HepG2 (cell line): Measurements from ENCODE around the gene RER1. TPM values are rescaled to one million over a fixed set of nuclear protein-coding genes. Genes with fewer than 3 reads are reported as not detected.

Source experiments
- HIVEP1 ChIP-seq: sonication (generic); formaldehyde crosslinking; IDR thresholded peaks from 2 replicates; pipeline ENCODE4 v1.4.0; 2020; ENCODE audit warnings: mild to moderate bottlenecking, missing genetic modification reagents
- JDP2 ChIP-seq: sonication (generic); formaldehyde crosslinking; IDR thresholded peaks from 2 replicates; pipeline ENCODE4 v1.8.1; 2022; ENCODE audit warnings: missing genetic modification reagents, borderline replicate concordance
- JUN ChIP-seq: sonication (generic); formaldehyde crosslinking; IDR thresholded peaks from 2 replicates; pipeline ENCODE4 v1.4.0; 2020; ENCODE audit warnings: mild to moderate bottlenecking, missing genetic modification reagents
- JUNB ChIP-seq: sonication (generic); formaldehyde crosslinking; IDR thresholded peaks from 2 replicates; pipeline ENCODE4 v1.8.0; 2022; ENCODE audit warnings: missing genetic modification reagents, mild to moderate bottlenecking, borderline replicate concordance
- KDM3A ChIP-seq: IDR thresholded peaks from 2 replicates; pipeline ENCODE4 v1.6.1; 2018; ENCODE audit warnings: low read depth, missing compliant biosample characterization
- NCOR1 ChIP-seq: fragments of 200-600 bp; sonication (generic); IDR thresholded peaks from 2 replicates; pipeline ENCODE4 v1.7.0; 2017; ENCODE audit warnings: antibody characterized with exemption, low read length, borderline replicate concordance
- NFRKB ChIP-seq: fragments of 450-650 bp; IDR thresholded peaks from 2 replicates; pipeline ENCODE4 v1.6.1; 2017
- PTBP1 ChIP-seq: fragments of 200-400 bp; formaldehyde crosslinking; IDR thresholded peaks from 2 replicates; pipeline ENCODE4 v1.6.1; 2018; ENCODE audit warnings: low read length, low read depth; ENCODE audit not compliant: poor library complexity, severe bottlenecking
- RAD51 ChIP-seq: fragments of 450-650 bp; IDR thresholded peaks from 2 replicates; pipeline ENCODE4 v1.6.1; 2016; ENCODE audit warnings: borderline replicate concordance
- SAFB2 ChIP-seq: sonication (generic); formaldehyde crosslinking; IDR thresholded peaks from 2 replicates; pipeline ENCODE4 v1.5.1; 2020; ENCODE audit warnings: missing genetic modification reagents, low read depth, mild to moderate bottlenecking, borderline replicate concordance
- SAP130 ChIP-seq: IDR thresholded peaks from 2 replicates; pipeline ENCODE4 v1.6.1; 2016; ENCODE audit warnings: low read depth
- TAF15 ChIP-seq: fragments of 200-400 bp; formaldehyde crosslinking; IDR thresholded peaks from one replicate; pipeline ENCODE4 v1.6.1; 2018; ENCODE audit warnings: mild to moderate bottlenecking, low read depth, low read length; ENCODE audit not compliant: poor library complexity, severe bottlenecking
- YEATS2 ChIP-seq: sonication (generic); formaldehyde crosslinking; IDR thresholded peaks from 2 replicates; pipeline ENCODE4 v1.4.0; 2020; ENCODE audit warnings: missing genetic modification reagents, borderline replicate concordance
- ZFP36L2 ChIP-seq: sonication (generic); formaldehyde crosslinking; IDR thresholded peaks from 2 replicates; pipeline ENCODE4 v1.4.0; 2020; ENCODE audit warnings: missing genetic modification reagents
- ZFP90 ChIP-seq: sonication (generic); formaldehyde crosslinking; IDR thresholded peaks from 2 replicates; pipeline ENCODE4 v1.8.0; 2022; ENCODE audit warnings: missing genetic modification reagents, mild to moderate bottlenecking, inconsistent platforms, borderline replicate concordance
- ZNF143 ChIP-seq: sonication (generic); formaldehyde crosslinking; IDR thresholded peaks from 2 replicates; pipeline ENCODE4 v1.4.0; 2020; ENCODE audit warnings: missing genetic modification reagents
- ZNF329 ChIP-seq: sonication (generic); formaldehyde crosslinking; IDR thresholded peaks from 2 replicates; pipeline ENCODE4 v1.9.0; 2021; ENCODE audit warnings: low read depth, mild to moderate bottlenecking, missing genetic modification reagents
- ZNF33A ChIP-seq: sonication (generic); formaldehyde crosslinking; IDR thresholded peaks from 2 replicates; pipeline ENCODE4 v1.5.1; 2020; ENCODE audit warnings: missing genetic modification reagents, mild to moderate bottlenecking, moderate library complexity, borderline replicate concordance
- ZNF614 ChIP-seq: IDR thresholded peaks from 2 replicates; pipeline ENCODE4 v1.6.1; 2018; ENCODE audit warnings: missing biosample characterization, missing genetic modification reagents, inconsistent platforms, borderline replicate concordance
- ZNF776 ChIP-seq: sonication (generic); formaldehyde crosslinking; IDR thresholded peaks from 2 replicates; pipeline ENCODE4 v1.4.0; 2020; ENCODE audit warnings: mild to moderate bottlenecking, missing genetic modification reagents
- ZNF777 ChIP-seq: sonication (generic); formaldehyde crosslinking; IDR thresholded peaks from 2 replicates; pipeline ENCODE4 v1.4.0; 2020; ENCODE audit warnings: missing genetic modification reagents
- ZNF839 ChIP-seq: sonication (generic); formaldehyde crosslinking; IDR thresholded peaks from 2 replicates; pipeline ENCODE4 v1.4.0; 2020; ENCODE audit warnings: missing genetic modification reagents, mild to moderate bottlenecking, borderline replicate concordance
- polyA plus RNA-seq, 8 experiments: library from polyadenylated mRNA; depleted of rRNA in 3 of 8; stranded (reverse) in 7 of 8; unstranded in 1 of 8; fragments of >200 nt; fragmentation: Illumina TruSeq in 4 of 8; extraction: Trizol in 4 of 8; gene quantifications; 2 replicates each; pipeline versions ENCODE4 v1.2.1 to v1.2.3, GENCODE V29; 2011 to 2016; ENCODE audit warnings: low read depth in 4 of 8, missing spikeins in 1 of 8, mixed read lengths in 1 of 8; ENCODE audit not compliant: insufficient read depth in 1 of 8
- total RNA-seq, 5 experiments: library from RNA; depleted of rRNA; stranded (reverse); fragments of >200 nt; fragmentation: Illumina TruSeq; extraction: Trizol; gene quantifications; 2 replicates each; pipeline ENCODE4 v1.2.3, GENCODE V29; 2016; ENCODE audit warnings: low read depth in 1 of 5
- TF ChIP-seq, protein P1 (sequence below): sonication (generic); formaldehyde crosslinking; IDR thresholded peaks from 2 replicates; pipeline ENCODE4 v1.5.0; 2020; ENCODE audit warnings: mild to moderate bottlenecking, missing genetic modification reagents
- TF ChIP-seq, protein P2 (sequence below): sonication (generic); formaldehyde crosslinking; IDR thresholded peaks from 2 replicates; pipeline ENCODE4 v1.4.0; 2020; ENCODE audit warnings: mild to moderate bottlenecking, missing genetic modification reagents
- TF ChIP-seq, protein P3 (sequence below): sonication (generic); formaldehyde crosslinking; IDR thresholded peaks from 2 replicates; pipeline ENCODE4 v1.5.0; 2020; ENCODE audit warnings: mild to moderate bottlenecking, missing genetic modification reagents, moderate library complexity

Gene RER1
- total and polyA plus RNA-seq, 2 of the 13 experiments (the other 11 are each of a cell fraction or from before 2014, with no cell fraction given) = 128 to 164 TPM

DNA sequence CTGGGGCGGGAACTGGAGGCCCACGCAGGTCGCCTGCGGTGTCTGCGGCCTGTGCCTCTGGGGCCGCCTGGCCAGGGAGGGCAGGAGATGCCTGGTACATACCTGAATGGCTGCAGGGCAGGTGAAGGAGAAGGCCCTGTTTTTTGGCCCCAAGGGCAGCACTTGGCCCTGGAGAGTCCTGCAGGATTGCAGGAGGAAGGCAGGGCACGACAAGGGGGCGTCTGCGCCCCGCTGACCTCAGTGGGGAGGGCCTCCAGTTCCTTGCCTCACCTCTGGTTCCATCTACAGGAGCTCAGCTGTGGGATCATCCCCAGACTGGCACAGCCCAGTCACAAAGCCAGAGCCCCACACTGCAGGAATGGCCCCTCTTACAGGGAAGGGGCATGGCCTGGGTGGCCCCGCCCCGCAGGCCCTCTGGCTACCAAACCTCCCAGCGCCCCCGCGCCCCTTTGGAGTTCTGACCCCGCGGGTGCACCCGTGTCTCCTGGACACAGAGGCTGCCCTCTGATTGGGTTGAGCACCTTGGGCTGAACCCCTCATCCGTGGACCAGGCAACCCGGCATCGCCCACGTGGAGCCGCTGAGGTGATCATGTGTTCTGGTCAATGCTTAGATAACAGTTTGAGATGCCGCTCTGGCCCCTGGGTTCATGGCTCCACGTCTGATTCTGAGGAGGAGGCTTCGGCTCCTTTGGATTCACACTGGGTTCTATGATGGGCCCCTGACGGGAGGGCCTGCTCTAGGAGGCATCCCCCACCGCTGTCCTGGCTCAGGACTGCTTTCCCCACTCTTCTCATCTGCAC is 22.1 kb downstream of the RER1 start (continued):
- TF ChIP-seq JUNB (CRISPR knock-in tag) (no peak), RAD51 (peak; percentile 20; the same call in 1 of the 2 replicates), ZNF776 (peak; percentile 47; the same call in 1 of the 2 replicates), PTBP1 (peak; percentile 70), KDM3A (CRISPR knock-in tag) (peak; percentile 27; the same call in 1 of the 2 replicates), JUN (no peak), NFRKB (no peak), HIVEP1 (CRISPR knock-in tag) (no peak), ZNF143 (CRISPR knock-in tag) (no peak; the same call in 1 of the 2 replicates), ZNF777 (CRISPR knock-in tag) (no peak; the same call in 1 of the 2 replicates), TAF15 (no peak), ZNF33A (no peak), ZNF329 (CRISPR knock-in tag) (peak; percentile 8; the same call in 1 of the 2 replicates), YEATS2 (CRISPR knock-in tag) (peak; percentile 16; the same call in 1 of the 2 replicates), ZNF839 (CRISPR knock-in tag) (no peak; the same call in 1 of the 2 replicates), NCOR1 (no peak), SAFB2 (CRISPR knock-in tag) (no peak), ZNF614 (CRISPR knock-in tag) (0 out of 2 replicates have a peak, but pooled peaks have one; percentile 8), JDP2 (no peak), ZFP36L2 (no peak), SAP130 (CRISPR knock-in tag) (peak; percentile 74), ZFP90 (CRISPR knock-in tag) (no peak)
- TF ChIP-seq, protein P1, sequence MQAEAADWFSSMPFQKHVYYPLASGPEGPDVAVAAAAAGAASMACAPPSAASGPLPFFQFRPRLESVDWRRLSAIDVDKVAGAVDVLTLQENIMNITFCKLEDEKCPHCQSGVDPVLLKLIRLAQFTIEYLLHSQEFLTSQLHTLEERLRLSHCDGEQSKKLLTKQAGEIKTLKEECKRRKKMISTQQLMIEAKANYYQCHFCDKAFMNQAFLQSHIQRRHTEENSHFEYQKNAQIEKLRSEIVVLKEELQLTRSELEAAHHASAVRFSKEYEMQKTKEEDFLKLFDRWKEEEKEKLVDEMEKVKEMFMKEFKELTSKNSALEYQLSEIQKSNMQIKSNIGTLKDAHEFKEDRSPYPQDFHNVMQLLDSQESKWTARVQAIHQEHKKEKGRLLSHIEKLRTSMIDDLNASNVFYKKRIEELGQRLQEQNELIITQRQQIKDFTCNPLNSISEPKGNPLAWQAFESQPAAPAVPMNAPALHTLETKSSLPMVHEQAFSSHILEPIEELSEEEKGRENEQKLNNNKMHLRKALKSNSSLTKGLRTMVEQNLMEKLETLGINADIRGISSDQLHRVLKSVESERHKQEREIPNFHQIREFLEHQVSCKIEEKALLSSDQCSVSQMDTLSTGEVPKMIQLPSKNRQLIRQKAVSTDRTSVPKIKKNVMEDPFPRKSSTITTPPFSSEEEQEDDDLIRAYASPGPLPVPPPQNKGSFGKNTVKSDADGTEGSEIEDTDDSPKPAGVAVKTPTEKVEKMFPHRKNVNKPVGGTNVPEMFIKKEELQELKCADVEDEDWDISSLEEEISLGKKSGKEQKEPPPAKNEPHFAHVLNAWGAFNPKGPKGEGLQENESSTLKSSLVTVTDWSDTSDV (CRISPR knock-in tag) = 0 out of 2 replicates have a peak, but pooled peaks have one; percentile 64
- TF ChIP-seq, protein P2, sequence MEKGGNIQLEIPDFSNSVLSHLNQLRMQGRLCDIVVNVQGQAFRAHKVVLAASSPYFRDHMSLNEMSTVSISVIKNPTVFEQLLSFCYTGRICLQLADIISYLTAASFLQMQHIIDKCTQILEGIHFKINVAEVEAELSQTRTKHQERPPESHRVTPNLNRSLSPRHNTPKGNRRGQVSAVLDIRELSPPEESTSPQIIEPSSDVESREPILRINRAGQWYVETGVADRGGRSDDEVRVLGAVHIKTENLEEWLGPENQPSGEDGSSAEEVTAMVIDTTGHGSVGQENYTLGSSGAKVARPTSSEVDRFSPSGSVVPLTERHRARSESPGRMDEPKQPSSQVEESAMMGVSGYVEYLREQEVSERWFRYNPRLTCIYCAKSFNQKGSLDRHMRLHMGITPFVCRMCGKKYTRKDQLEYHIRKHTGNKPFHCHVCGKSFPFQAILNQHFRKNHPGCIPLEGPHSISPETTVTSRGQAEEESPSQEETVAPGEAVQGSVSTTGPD (CRISPR knock-in tag) = peak; percentile 69
- TF ChIP-seq, protein P3, sequence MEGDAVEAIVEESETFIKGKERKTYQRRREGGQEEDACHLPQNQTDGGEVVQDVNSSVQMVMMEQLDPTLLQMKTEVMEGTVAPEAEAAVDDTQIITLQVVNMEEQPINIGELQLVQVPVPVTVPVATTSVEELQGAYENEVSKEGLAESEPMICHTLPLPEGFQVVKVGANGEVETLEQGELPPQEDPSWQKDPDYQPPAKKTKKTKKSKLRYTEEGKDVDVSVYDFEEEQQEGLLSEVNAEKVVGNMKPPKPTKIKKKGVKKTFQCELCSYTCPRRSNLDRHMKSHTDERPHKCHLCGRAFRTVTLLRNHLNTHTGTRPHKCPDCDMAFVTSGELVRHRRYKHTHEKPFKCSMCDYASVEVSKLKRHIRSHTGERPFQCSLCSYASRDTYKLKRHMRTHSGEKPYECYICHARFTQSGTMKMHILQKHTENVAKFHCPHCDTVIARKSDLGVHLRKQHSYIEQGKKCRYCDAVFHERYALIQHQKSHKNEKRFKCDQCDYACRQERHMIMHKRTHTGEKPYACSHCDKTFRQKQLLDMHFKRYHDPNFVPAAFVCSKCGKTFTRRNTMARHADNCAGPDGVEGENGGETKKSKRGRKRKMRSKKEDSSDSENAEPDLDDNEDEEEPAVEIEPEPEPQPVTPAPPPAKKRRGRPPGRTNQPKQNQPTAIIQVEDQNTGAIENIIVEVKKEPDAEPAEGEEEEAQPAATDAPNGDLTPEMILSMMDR (CRISPR knock-in tag) = peak; percentile 19; the same call in 1 of the 2 replicates
